Measurements from ENCODE around the gene COX5B. TPM values are rescaled to one million over a fixed set of nuclear protein-coding genes. Genes with fewer than 3 reads are reported as not detected.

The COX5B gene
- total and polyA plus RNA-seq, 7 donors, result 635 to 1,354 (median 816) TPM

GRCh38 chr2:97653473-97653872 is 7.6 kb downstream of the COX5B start:
- Histone ChIP-seq H3K4me1 (no peaks in the 10 kb centered on the region), H3K4me3 (no peak overlapping the region), H3K36me3 (ENCODE audit: insufficient read depth in 1 of 2, low read depth in 1 of 2) (peaks cover 12 to 75% of the 10 kb centered on the region in 2 donors), H3K27me3 (ENCODE audit: insufficient read depth in 3 of 3, low read length in 2 of 3) (no peaks in the 10 kb centered on the region), H3K9me3 (no peaks in the 10 kb centered on the region), H3K27ac (no peak overlapping the region)
- ATAC-seq (no peak), DNase-seq (no peak)
- no peak for TF ChIP-seq CTCF (IDR thresholded peaks at IDR 0.05)
- intact Hi-C loops (cut with DNase I), result no loop called here
- WGBS, 3 donors, result 93 to 100% (median 98%) methylated on average over 2 of the region's 2 CpGs

- no peak overlapping the region for H3K27ac ChIP-seq
- WGBS, 3 donors, result 90 to 100% (median 99%) methylated on average over 1 of the region's 1 CpG
- peaks cover 10 to 75% of the 10 kb centered on the region in 2 donors for H3K36me3 ChIP-seq (ENCODE audit: insufficient read depth in 1 of 2, low read depth in 1 of 2)
- H3K4me1 ChIP-seq, result no peaks in the 10 kb centered on the region
- intact Hi-C loops (cut with DNase I), result no loop called here
- no peak overlapping the region for H3K4me3 ChIP-seq
- H3K27me3 ChIP-seq (ENCODE audit: insufficient read depth in 3 of 3, low read length in 2 of 3), result no peaks in the 10 kb centered on the region
- DNase-seq (no peak), ATAC-seq (no peak)
- TF ChIP-seq CTCF (IDR thresholded peaks at IDR 0.05), result no peak
- no peaks in the 10 kb centered on the region for H3K9me3 ChIP-seq
These were observed 8.0 kb downstream of the COX5B start for GRCh38 chr2:97653874-97654273.

- H3K4me3 ChIP-seq, result no peak overlapping the region
- H3K27me3 ChIP-seq (ENCODE audit: insufficient read depth in 3 of 3, low read length in 2 of 3), result no peaks in the 10 kb centered on the region
- intact Hi-C loops (cut with DNase I), result no loop called here
- no peaks in the 10 kb centered on the region for H3K9me3 ChIP-seq
- peaks cover 12 to 75% of the 10 kb centered on the region in 2 donors for H3K36me3 ChIP-seq (ENCODE audit: insufficient read depth in 1 of 2, low read depth in 1 of 2)
- H3K27ac ChIP-seq, result no peak overlapping the region
- H3K4me1 ChIP-seq, result no peaks in the 10 kb centered on the region
- DNase-seq (no peak), ATAC-seq (no peak)
- WGBS, 3 donors, result 92 to 96% (median 94%) methylated on average over 5 of the region's 5 CpGs
- TF ChIP-seq CTCF (IDR thresholded peaks at IDR 0.05), result no peak
These were observed 8.4 kb downstream of the COX5B start for GRCh38 chr2:97654309-97654708.

- no peak overlapping the region for H3K27ac ChIP-seq
- ATAC-seq, result no peak
- no peak for DNase-seq
- no peaks in the 10 kb centered on the region for H3K27me3 ChIP-seq (ENCODE audit: insufficient read depth in 3 of 3, low read length in 2 of 3)
- intact Hi-C loops (cut with DNase I), result no loop called here
- no peaks in the 10 kb centered on the region for H3K4me1 ChIP-seq
- H3K36me3 ChIP-seq (ENCODE audit: insufficient read depth in 1 of 2, low read depth in 1 of 2), result peaks cover 10 to 73% of the 10 kb centered on the region in 2 donors
- H3K9me3 ChIP-seq, result no peaks in the 10 kb centered on the region
- WGBS, 3 donors, result 91 to 97% (median 96%) methylated on average over 2 of the region's 2 CpGs
- TF ChIP-seq CTCF (IDR thresholded peaks at IDR 0.05), result no peak
- no peak overlapping the region for H3K4me3 ChIP-seq
These were observed 8.9 kb downstream of the COX5B start for GRCh38 chr2:97654791-97655190.

GRCh38 chr2:97656129-97656755 is 10.4 kb downstream of the COX5B start:
- ATAC-seq (no peak), DNase-seq (no peak)
- H3K4me1 ChIP-seq, result peaks cover 6% of the 10 kb centered on the region
- H3K27ac ChIP-seq, result no peak overlapping the region
- intact Hi-C loops (cut with DNase I), result no loop called here
- H3K36me3 ChIP-seq (ENCODE audit: insufficient read depth in 1 of 2, low read depth in 1 of 2), result peaks cover 10 to 71% of the 10 kb centered on the region in 2 donors
- H3K9me3 ChIP-seq, result no peaks in the 10 kb centered on the region
- no peak for TF ChIP-seq CTCF (IDR thresholded peaks at IDR 0.05)
- 84 to 95% (median 94%) methylated on average over 7 of the region's 7 CpGs for WGBS, 3 donors
- H3K4me3 ChIP-seq, result no peak overlapping the region
- no peaks in the 10 kb centered on the region for H3K27me3 ChIP-seq (ENCODE audit: insufficient read depth in 3 of 3, low read length in 2 of 3)
